A549 (cell line): ENCODE measurements around the gene RFX1.

Experiments
- EP300 ChIP-seq, 2 experiments: fragments of >200 bp; sonication (Bioruptor Twin); formaldehyde crosslinking; IDR thresholded peaks; 2 replicates in 1 of 2; 3 replicates in 1 of 2; pipeline ENCODE4 v1.6.1; 2016 to 2017
- JUNB ChIP-seq: fragments of >200 bp; sonication (Bioruptor Twin); formaldehyde crosslinking; IDR thresholded peaks from 2 replicates; pipeline ENCODE4 v1.6.1; 2016
- PHF8 ChIP-seq: fragments of 200-600 bp; sonication (generic); IDR thresholded peaks from 2 replicates; pipeline ENCODE4 v1.6.1; 2016; ENCODE audit warnings: low read depth, mild to moderate bottlenecking, antibody characterized with exemption, moderate library complexity, borderline replicate concordance
- POLR2A ChIP-seq: IDR thresholded peaks from 2 replicates; pipeline ENCODE4 v1.6.1; 2012; ENCODE audit warnings: mild to moderate bottlenecking, low read length
- SMC3 ChIP-seq: fragments of >200 bp; sonication (Bioruptor Twin); formaldehyde crosslinking; IDR thresholded peaks from 3 replicates; pipeline ENCODE4 v1.6.1; 2018; ENCODE audit warnings: inconsistent platforms
- ZC3H11A ChIP-seq: fragments of 450-650 bp; IDR thresholded peaks from 2 replicates; pipeline ENCODE4 v1.6.1; 2014; ENCODE audit warnings: antibody characterized with exemption, mild to moderate bottlenecking
- TF ChIP-seq, protein P1 (sequence below): IDR thresholded peaks from 2 replicates; pipeline ENCODE4 v1.6.1; 2012
- TF ChIP-seq, protein P2 (sequence below): fragments of >200 bp; sonication (Bioruptor Twin); formaldehyde crosslinking; IDR thresholded peaks from 3 replicates; pipeline ENCODE4 v1.5.1; 2016
- TF ChIP-seq, protein P3 (sequence below): fragments of 450-650 bp; IDR thresholded peaks from 2 replicates; pipeline ENCODE4 v1.6.1; 2014; ENCODE audit warnings: antibody characterized with exemption
- TF ChIP-seq, protein P4 (sequence below): IDR thresholded peaks from 2 replicates; pipeline ENCODE4 v1.6.1; 2012; ENCODE audit warnings: low read depth, borderline replicate concordance
- TF ChIP-seq, protein P5 (sequence below): IDR thresholded peaks from 2 replicates; pipeline ENCODE4 v1.6.1; 2012

DNA sequence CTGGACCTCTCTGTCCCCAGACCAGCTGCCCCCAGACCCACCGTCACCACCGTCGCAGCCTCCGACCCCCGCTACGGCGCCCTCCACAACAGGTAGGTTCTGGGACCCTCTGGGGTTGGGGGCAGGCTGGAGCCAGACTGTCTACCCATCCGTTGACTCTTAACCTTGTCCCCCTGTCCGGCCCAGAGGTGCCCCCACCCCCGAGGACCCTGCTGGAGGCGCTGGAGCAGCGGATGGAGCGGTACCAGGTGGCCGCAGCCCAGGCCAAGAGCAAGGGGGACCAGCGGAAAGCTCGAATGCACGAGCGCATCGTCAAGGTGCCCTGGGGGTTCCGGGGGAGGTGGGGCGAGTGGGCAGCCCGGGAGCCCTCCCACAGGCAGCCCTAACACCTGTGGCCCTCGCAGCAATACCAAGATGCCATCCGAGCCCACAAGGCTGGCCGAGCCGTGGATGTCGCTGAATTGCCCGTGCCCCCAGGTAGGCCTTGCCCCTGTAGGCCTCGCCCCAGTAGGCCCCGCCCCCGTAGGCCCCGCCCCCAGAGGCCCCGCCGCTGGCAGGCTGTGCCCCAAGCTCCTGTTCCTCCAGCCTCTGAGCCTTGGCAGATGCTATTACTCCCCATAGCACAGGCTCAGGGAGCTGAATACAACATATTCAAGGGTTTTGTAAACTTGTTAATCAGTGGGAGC lies 87.3 kb downstream of the RFX1 start:
- TF ChIP-seq, protein P1, sequence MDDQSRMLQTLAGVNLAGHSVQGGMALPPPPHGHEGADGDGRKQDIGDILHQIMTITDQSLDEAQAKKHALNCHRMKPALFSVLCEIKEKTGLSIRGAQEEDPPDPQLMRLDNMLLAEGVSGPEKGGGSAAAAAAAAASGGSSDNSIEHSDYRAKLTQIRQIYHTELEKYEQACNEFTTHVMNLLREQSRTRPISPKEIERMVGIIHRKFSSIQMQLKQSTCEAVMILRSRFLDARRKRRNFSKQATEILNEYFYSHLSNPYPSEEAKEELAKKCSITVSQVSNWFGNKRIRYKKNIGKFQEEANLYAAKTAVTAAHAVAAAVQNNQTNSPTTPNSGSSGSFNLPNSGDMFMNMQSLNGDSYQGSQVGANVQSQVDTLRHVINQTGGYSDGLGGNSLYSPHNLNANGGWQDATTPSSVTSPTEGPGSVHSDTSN, result no peak
- TF ChIP-seq, protein P2, sequence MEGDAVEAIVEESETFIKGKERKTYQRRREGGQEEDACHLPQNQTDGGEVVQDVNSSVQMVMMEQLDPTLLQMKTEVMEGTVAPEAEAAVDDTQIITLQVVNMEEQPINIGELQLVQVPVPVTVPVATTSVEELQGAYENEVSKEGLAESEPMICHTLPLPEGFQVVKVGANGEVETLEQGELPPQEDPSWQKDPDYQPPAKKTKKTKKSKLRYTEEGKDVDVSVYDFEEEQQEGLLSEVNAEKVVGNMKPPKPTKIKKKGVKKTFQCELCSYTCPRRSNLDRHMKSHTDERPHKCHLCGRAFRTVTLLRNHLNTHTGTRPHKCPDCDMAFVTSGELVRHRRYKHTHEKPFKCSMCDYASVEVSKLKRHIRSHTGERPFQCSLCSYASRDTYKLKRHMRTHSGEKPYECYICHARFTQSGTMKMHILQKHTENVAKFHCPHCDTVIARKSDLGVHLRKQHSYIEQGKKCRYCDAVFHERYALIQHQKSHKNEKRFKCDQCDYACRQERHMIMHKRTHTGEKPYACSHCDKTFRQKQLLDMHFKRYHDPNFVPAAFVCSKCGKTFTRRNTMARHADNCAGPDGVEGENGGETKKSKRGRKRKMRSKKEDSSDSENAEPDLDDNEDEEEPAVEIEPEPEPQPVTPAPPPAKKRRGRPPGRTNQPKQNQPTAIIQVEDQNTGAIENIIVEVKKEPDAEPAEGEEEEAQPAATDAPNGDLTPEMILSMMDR, result no peak
- TF ChIP-seq POLR2A, result no peak
- TF ChIP-seq, protein P3, sequence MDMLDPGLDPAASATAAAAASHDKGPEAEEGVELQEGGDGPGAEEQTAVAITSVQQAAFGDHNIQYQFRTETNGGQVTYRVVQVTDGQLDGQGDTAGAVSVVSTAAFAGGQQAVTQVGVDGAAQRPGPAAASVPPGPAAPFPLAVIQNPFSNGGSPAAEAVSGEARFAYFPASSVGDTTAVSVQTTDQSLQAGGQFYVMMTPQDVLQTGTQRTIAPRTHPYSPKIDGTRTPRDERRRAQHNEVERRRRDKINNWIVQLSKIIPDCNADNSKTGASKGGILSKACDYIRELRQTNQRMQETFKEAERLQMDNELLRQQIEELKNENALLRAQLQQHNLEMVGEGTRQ, result no peak
- no peak for TF ChIP-seq EP300 (IDR thresholded peaks at IDR 0.05)
- TF ChIP-seq, protein P4, sequence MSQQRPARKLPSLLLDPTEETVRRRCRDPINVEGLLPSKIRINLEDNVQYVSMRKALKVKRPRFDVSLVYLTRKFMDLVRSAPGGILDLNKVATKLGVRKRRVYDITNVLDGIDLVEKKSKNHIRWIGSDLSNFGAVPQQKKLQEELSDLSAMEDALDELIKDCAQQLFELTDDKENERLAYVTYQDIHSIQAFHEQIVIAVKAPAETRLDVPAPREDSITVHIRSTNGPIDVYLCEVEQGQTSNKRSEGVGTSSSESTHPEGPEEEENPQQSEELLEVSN, result no peak
- TF ChIP-seq JUNB, result no peak
- TF ChIP-seq PHF8, result no peak
- TF ChIP-seq ZC3H11A, result no peak
- TF ChIP-seq, protein P5, sequence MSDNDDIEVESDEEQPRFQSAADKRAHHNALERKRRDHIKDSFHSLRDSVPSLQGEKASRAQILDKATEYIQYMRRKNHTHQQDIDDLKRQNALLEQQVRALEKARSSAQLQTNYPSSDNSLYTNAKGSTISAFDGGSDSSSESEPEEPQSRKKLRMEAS, result no peak
- no peak for TF ChIP-seq SMC3
